GM21737 (cell line): Measurements from ENCODE around the gene CARMIL1.

Experiments
- ATAC-seq: cut with Tn5 transposase; IDR thresholded peaks from one replicate; pipeline ENCODE4 v1.9.1; 2021; ENCODE audit warnings: mild to moderate bottlenecking, moderate library complexity; ENCODE audit not compliant: unreplicated experiment

The CARMIL1 gene

DNA sequence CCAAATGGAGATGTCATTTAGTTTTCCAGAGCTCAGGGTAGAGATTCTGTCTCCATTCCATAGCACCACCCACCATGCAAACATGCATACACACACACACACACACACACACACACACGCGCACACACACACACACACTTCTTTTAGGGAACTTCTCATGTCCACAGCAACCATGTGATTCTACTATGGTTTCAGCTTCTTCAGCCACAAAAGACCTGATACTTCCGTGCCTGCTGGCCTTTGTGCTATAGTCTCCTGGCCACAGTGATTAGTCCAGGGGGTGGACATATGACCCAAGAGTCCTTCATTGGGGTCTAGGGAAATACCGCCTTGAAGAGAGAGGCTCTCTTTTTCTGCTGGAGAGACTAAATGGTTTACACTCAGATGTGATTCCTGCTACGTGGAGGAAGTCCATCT is 53.5 kb downstream of the CARMIL1 start:
- ATAC-seq, result no peak

DNA sequence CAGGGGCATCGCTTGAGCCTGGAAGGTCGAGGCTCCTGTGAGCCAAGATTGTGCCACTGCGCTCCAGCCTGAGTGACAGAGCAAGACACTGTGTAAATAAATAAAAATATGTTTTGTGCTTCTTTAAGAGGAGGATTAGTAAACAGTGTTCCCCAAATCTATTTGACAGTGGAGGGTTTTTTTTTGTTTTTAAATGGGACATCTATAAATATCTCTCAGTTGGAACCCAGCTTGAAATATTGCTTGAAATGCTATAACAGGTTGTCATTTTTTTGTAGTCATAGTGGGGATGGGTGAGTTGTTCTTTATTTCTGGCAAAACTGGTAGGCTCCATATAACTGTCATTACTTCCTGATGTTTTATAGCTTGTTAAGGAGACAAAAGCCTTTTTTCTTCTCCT is 54.3 kb downstream of the CARMIL1 start:
- ATAC-seq, result no peak

DNA sequence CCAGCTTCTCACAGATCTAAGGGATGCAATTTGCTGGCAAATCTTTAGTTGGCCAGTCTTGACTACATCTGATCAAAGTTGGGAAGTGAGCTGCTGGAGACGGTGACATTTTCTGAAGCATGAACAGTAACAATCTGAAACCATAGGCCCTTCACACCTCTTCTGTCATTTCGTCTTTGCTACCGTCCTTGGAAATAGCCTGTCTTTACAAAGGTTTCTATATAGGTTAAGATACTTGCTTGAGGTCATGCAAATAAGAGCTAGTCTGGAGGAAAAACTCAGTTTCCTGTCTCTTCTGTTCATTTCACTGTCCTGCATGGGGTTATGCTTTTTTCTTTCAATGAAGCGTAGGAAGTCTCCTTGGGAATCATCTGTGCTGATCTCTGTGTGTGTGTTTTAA is 55.6 kb downstream of the CARMIL1 start:
- ATAC-seq, result no peak

DNA sequence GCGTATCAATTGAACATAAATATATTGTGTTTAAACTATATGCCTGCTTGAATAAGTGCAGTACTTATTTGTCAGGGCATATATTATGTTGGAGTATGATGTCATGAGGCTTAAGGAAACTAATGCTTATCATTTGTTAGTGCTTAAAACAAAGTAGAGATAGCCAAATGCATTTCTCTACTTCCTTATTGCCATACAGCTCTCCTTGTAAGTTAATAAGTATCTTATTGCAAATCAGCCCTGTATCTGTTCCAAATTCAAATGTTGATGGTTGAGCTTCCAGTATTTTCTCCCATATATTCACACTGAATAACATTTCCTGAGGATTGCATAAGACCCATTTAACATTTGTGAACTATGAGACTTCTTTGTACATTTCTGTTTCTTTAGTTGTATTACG is 57.8 kb downstream of the CARMIL1 start:
- ATAC-seq, result no peak

DNA sequence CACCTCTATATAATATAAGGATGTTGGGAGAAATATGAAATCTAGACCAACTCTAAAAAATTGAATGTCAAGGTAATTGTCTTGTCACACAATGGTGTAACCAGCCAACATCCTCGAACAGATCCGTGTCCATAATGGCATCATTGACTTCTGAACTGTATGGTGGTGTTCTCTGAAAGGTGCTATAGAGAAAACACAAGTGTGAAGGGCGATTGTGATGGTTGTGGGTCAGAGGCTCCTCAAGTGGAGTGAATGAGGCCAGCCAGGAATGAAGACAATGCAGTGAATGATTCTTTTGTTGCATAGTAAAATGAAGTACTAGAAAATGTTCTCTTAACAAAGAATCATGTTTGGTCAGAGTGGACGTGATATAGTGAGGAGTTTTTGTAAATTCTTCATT is 58.3 kb downstream of the CARMIL1 start:
- ATAC-seq, result no peak

DNA sequence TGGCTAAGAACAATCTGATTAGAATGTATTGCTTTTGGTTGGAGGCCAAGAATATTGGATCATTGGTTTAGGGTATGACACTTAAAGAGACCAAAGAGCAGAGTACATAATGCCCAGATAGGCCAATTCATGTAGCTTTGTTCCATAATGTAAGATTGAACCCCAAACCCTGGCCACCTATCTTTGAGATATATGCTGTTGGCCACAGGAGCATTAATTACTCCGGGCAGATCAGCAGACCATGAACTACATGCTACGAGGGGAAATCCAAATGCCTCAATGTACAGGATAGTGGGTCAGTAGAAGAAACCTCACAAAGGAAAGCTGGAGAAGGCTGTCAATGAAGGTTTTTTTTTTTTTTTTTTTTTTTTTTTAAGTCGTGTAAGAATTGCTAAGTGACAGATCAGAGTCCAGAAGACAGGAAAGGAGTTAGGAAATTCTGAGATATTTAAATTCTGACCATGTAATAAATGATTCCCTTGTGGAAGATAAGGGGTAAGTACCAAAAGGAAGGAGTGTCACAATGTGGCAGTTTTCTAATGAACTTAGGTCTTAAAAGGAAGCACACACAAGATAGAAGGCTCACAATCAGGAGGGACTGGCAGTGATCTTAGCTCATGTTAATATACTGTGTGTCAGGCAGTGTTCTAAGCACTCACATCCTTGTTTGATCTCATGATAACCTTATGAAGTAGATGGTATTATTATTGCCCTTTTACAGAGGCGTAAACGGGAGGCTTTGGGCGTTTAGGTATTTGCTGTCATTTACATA is 61.4 kb downstream of the CARMIL1 start:
- no peak for ATAC-seq

DNA sequence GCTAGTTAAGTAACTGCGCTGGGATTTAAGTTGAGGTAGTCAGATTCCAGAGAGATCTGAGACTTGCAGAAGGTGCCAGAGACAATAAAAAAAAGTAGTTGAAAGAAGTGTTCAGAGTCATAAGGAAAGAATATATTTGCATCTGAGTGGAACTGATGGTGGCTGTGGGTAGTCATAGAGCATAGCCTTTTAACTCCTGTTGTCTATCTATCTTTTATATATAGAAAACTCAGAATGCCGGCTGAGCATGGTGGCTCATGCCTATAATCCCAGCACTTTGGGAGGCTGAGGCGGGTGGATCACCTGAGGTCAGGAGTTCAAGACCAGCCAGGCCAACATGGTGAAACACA is 62.0 kb downstream of the CARMIL1 start:
- no peak for ATAC-seq

DNA sequence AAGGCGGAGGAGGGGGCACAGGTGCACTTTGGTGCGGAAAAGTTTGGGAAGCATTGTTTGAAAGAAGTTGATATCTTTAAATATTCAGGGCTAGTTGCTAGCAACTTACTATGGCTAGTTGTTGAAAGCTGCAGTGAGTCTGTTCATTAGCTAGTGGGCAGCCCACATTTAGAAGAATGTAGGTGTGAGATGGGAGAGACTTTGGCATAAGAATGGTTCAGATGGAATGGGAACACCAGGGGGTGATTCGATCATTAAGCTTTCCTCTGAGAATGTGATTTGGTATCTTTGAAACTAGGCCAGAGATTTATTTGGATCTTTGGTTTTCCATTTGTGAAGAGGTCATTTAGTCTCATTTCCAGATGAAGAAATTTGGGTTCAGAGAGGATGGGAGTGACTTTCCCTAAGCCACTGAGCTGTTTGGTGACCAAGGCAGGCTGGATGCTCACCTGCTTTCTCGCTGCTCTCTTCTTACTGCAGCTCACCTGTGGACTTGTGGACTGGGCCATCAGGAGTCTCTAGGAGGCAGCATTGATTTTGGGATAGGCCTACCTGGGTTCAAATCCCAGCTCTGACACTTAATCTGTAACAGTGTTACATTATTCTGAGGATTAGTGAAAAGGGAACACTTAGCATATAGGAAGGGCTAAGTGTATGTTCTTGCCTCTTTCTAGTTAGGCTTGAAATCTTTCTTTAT is 62.9 kb downstream of the CARMIL1 start:
- ATAC-seq, result no peak

DNA sequence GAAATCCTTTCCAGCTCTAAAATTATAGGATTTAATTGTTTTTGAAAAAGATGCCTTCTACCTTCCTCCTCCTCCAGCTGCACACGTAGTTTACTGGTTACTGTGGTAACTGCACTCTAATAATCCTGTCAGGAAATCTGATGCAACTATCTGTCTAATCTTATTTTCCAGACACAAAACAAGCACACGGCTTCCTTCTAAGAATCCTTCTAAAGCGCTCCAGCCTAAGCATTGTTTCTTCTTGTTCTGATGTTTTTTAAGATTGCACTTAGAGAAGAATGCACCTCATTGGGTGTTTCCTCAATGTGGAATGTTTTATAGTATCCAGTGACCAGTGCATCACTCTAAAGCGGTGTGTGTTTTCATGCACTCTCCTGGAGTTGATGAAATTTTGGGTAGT is 63.6 kb downstream of the CARMIL1 start:
- ATAC-seq, result no peak

DNA sequence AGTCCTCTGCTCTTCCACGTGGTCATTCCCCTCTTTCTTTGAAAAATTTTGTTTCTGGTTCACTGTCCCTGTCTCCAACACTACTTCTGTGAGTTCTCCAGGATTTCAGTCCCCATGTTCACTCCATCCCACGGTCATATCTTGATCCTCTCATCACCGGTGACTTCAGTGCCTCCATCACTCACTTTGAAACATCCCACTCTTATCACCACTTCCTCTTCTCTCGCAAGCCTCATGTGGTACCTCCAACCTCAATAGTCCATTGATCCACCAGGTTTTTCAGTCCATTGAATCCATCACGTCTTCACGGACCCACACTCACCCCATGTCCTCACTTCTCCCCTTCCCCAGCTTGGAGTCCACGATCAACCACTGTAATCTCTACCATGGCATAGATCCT is 64.8 kb downstream of the CARMIL1 start:
- ATAC-seq, result no peak

DNA sequence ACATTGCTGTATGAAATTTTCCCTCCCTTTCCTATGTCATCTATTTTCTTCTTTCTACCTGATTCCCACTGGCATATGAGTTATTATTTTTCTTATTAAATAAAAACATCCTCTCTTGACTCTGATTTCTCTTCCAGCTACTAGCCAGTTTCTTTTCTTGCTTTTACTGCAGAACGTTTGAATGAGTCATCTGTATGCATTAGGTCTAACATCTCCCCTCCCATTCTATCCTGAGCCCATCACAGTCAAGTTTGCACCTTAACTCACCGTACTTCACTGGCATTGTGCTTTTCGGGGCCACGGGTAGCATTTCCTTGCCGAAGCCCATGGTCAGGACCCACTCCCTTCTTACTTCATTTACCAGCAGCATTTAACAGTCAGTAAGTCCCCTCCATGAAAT is 65.7 kb downstream of the CARMIL1 start:
- ATAC-seq, result no peak

DNA sequence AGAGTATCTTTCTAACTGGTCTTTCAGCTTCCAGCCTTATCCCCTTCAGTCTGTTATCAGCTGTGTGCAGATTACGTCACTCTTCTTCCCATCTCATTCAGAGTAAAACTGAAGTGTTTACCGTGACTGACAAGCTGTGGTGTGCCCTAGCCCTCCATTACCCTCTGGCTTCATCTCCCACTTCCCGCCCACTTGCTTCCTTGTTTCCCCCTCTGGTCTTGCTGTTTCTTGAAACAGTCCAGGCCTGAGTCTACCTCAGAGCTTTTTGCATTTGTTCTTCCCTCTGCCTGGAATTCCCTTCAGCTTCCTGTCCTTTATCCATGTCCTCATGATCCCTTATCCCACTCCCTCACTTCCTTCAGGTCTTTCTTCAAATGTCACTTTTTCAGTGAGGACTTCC is 66.9 kb downstream of the CARMIL1 start:
- ATAC-seq, result no peak

DNA sequence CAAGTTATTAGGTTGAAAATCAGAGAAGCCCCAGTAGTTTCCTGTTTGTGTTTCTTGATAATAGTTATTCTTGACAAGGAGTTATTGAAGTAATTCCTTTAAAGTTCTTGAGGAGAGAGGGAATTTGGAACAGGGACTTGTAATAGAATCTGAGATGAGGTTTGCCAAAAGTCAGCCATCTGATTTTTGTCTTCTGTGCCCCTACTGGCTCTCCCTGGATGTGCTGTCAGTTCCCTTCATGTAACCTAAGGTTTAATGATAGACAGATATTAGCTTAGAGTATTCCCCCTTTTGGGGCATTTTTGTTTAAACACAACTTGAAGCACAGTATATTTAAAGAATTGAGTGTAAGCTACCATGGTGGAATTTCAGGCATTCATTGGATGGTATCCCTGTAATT is 71.4 kb downstream of the CARMIL1 start:
- no peak for ATAC-seq

DNA sequence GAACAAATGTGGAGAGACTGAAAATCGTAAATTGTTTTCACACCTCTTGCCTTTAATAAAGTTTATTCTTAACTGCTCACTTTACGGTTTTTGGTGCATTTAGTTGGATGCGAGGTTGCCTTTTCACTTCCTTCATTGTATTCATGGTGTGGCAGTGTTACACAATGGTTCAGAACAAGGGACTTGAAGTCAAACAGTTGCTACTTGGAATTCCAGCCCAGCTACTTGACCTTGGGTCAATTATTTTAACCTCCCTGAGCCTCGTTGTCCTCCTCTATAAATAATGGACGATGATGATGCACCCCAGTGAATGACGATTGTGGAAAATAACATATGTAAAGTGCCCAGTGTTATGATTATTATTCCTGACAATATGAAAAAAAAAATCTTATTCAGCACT is 72.3 kb downstream of the CARMIL1 start:
- no peak for ATAC-seq

DNA sequence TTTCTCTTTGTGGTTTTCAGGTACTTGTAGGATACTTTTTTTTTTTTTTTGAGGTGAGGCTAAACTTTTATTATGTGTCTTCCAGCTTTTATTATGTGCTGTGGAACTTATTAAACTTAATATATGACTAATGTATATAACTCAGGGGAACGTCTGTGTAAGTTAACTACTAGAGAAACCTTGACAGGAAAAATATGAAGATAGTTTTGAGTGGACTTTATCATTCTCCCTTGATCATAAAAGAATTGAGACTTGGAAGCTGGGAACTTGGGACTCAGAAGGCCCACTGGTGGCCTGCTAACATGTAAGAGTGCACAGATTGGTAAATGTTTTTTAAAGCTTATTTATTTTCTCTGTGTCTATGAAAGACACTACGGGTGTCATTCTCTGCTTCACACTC is 73.1 kb downstream of the CARMIL1 start:
- no peak for ATAC-seq

DNA sequence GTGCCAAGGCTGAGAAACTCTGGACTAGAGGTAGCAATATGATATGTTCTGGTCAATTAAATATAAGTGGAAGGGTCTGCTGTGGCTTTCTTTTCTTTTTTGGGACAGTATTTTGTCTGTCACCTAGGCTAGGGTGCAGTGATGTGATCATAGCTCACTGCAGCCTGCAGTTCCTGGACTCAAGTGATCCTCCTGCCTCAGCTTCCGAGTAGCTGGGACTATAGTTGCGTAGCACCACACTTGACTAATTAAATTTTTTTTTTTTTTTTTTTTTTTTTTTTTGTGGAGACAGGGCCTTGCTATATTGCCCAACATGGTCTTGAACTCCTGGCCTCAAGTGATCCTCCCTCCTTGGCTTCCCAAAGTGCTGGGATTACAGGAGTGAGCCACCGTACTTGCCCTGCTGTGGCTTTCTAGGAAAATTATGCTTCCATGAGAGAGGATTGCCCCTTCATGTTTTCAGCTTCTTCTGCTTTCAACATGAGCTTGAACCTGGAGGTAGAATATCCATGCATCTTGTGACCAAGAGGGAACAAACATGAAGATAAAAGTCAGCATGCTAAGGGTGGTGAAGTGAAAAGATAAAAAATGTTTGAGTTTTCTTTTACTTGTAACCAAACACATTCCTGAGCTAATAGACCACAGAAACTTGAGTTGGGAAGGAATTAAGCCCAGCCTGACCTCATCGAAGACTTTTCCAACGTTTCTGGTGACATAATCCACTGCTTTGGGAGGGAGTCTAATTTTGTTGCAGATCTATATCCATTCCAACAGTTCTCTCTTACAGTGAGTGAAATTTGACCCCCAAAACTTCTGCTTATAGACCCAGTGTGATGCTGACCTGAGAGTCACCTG is 75.1 kb downstream of the CARMIL1 start:
- ATAC-seq, result no peak

DNA sequence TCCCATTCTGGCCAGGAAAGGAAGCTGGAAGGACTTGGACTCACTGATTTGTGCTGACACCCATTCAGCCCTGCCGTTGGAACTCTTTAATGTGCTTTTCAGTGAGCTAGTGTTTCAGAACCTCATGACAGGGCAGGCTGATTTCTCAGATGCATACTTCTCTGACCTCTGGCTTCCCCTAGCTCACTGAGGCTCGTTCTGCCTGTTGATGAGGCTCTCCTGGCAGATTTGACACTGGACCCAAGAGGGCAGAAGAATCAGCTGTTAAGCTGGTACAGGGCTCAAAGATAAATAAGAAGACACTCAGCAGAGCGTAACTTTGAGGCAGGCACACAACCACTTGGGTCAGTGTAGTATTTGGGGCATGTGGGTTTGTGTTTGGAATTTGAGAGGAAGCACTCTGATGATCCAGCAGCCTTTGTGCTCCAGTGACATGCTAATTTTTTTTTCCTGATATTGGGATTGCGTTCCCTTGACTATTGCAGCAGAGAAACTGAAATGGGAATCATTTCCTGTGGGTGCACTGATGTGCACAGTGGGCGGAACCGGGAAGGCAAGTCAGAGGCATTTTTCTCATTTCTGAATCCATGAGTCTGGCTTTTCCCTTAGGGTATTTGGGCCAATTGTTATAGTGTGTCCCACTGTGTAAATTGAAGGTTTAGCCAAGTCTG is 80.2 kb downstream of the CARMIL1 start:
- ATAC-seq, result no peak

DNA sequence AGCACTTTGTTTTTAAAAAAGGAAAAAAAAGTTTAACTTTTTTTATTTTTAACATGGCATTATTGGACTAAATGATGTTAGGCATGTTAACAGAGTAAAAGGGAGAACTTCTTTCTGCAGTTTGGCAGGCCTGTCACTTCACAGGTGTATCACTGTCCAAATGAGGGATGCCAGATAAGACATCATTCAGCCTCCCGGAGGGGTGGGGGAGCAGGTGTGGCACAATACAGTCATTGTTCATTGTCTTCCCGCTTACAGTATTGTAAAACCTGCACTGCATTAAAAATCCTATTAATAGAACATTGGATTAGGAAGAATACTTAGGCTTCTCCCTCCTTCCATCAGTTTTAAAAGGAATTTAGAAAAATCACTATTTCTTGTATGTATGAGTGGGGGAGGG is 80.7 kb downstream of the CARMIL1 start:
- no peak for ATAC-seq

DNA sequence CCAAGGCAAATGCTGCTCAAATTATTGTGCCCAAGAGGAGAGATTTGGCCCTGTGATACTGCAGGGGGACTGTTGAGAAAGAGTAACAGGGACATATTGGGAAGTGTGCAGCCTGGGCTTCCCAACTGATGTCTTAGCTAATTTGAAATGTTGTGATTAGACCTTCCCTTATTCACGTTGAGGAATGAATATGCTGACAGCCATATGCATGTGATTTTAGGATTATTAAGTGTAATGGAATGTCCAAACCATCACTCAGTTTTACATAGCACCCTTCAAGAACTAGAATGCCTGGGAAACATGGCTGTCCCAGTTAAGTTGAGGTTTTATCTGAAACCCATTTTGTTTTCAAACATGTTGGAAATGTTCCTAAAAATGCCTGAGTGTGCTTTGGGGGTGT is 81.4 kb downstream of the CARMIL1 start:
- ATAC-seq, result no peak

DNA sequence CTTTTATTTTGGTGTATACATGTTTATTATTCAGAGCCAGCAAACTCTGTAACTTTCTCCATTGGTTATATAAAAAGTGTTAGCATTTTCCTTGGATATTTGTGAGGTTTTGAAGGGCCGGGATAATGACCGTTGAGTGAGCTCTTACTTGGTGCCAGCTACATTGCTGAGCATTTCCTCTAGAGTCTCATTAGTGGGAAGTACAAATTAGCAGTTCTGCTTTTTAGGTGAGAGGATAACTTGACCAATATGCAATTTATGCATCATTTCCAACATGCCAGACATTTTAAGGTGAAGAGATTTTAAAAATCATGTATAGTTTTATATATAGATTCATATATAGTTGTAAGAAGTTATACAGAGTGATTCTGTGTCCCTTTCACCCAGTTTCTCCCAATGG is 84.3 kb downstream of the CARMIL1 start:
- ATAC-seq, result no peak

DNA sequence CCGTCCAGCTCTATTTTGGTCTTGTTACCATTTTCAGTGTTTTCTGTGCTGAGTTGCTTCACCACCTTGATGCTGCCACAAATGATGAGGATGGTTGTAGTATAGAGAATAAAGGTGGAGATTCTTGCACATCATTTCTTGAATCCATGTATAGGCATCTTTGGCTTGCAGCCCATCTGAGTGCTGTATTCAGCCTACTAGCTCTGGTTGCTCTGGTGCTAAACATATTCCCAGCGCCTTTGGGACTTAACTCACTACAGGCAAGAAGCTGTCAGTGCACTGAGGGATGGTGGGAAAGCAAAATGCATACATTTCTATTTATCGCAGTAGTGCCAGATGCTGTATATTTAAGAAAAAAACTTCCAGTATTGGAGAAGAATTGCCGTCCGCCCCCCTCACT is 86.0 kb downstream of the CARMIL1 start:
- ATAC-seq, result no peak
